Measurements from ENCODE around the gene HDAC7. TPM values are rescaled to one million over a fixed set of nuclear protein-coding genes. Genes with fewer than 3 reads are reported as not detected.

Gene HDAC7
- total RNA-seq, 1 donor from 2014 or later: 7.1 TPM

- FAIRE-seq (peak; percentile 47), DNase-seq (ENCODE audit: low read depth) (no peak)
- Histone ChIP-seq H3K4me3 (ENCODE audit: low read depth, low read length) (no peak overlapping the region), H3K27me3 (ENCODE audit: control insufficient read depth, insufficient read depth, low read length) (no peaks in the 10 kb centered on the region), H3K36me3 (ENCODE audit: control insufficient read depth, insufficient read depth, low read length) (peaks cover 13% of the 10 kb centered on the region)
- peak; percentile 21 for TF ChIP-seq CTCF (IDR thresholded peaks at IDR 0.05; ENCODE audit: insufficient read depth, low read length, severe bottlenecking)
Observed at GRCh38 chr12:47801170-47801903, 18.4 kb downstream of the HDAC7 start.

DNA sequence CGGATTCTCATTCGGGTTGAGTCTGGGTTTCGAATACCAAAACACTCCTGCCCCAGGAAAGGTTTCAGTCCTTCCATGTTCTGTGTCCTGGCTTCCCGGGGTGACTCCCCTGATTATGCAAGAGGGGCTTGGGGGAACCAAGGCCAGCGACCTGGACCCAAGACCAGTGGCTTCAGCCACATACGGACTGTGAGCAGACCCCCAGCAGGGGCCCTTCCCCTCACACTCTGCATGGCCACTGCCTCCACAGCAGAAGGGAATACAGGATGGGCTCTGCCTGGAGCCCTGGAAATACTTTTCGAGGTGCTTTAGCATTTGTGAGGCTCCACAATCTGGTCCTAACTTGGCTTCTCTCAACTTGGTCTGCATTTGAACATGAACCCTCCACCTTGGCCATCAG, 19.1 kb downstream of the HDAC7 start:
- FAIRE-seq: no peak
- H3K36me3 ChIP-seq (ENCODE audit: control insufficient read depth, insufficient read depth, low read length): peaks cover 15% of the 10 kb centered on the region
- H3K27me3 ChIP-seq (ENCODE audit: control insufficient read depth, insufficient read depth, low read length): no peaks in the 10 kb centered on the region
- no peak overlapping the region for H3K4me3 ChIP-seq (ENCODE audit: low read depth, low read length)
- no peak for TF ChIP-seq CTCF (IDR thresholded peaks at IDR 0.05; ENCODE audit: insufficient read depth, low read length, severe bottlenecking)
- DNase-seq (ENCODE audit: low read depth): no peak

- no peaks in the 10 kb centered on the region for H3K27me3 ChIP-seq (ENCODE audit: control insufficient read depth, insufficient read depth, low read length)
- no peak for TF ChIP-seq CTCF (IDR thresholded peaks at IDR 0.05; ENCODE audit: insufficient read depth, low read length, severe bottlenecking)
- peaks cover 19% of the 10 kb centered on the region for H3K36me3 ChIP-seq (ENCODE audit: control insufficient read depth, insufficient read depth, low read length)
- no peak for FAIRE-seq
- no peak overlapping the region for H3K4me3 ChIP-seq (ENCODE audit: low read depth, low read length)
- DNase-seq (ENCODE audit: low read depth): no peak
Observed at GRCh38 chr12:47799357-47799955, 20.2 kb downstream of the HDAC7 start.

DNA sequence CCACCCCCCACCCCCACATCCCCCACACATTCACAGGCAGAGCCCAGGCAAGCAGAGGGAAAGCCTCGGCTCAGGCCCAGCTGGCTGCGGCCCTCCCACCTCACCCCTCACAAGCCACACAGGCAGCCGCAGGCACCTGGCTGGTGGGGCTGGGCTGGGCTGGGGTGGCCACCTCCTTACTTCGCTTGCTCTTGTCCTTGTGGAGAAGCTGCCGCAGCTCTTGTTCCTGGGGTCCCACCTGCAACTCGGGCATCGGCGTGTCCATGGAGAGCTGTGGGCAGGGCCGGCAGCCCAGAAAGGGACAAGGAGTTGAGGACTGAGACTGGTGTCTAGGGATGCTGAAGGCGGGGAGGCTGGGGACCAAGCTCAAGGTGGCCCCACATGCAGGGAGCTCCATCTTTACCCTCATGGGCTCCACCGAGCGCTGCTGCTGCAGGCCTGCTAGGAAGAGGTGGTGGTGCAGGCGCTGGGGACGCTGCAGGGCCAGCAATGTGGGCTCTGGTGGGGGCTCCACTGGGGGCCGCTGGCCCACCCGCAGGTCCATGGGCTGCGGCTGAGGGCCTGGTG, 21.2 kb downstream of the HDAC7 start:
- H3K4me3 ChIP-seq (ENCODE audit: low read depth, low read length): no peak overlapping the region
- DNase-seq (ENCODE audit: low read depth): no peak
- FAIRE-seq: no peak
- TF ChIP-seq CTCF (IDR thresholded peaks at IDR 0.05; ENCODE audit: insufficient read depth, low read length, severe bottlenecking): no peak
- no peaks in the 10 kb centered on the region for H3K27me3 ChIP-seq (ENCODE audit: control insufficient read depth, insufficient read depth, low read length)
- H3K36me3 ChIP-seq (ENCODE audit: control insufficient read depth, insufficient read depth, low read length): peaks cover 23% of the 10 kb centered on the region

DNA sequence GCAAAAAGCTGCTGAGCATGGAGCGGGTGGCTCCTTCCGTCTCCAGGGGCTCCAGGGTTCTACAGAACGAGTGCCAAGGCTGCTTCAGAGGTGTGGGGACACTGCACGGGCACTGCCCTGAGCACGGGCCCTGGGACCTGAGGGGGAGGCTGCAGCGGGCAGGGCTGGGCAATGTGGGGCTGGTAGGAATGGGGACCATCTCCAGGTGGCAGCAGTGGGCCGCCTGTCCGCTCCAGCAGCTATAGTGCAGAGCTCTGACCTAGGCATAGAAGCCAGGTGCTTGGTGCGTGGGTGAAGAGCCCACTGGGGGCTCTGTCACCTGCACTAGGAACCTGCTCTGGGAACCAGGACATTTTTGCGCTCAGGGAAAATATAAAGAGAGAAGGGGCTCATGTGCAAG, 22.3 kb downstream of the HDAC7 start:
- peaks cover 27% of the 10 kb centered on the region for H3K36me3 ChIP-seq (ENCODE audit: control insufficient read depth, insufficient read depth, low read length)
- no peak for DNase-seq (ENCODE audit: low read depth)
- H3K4me3 ChIP-seq (ENCODE audit: low read depth, low read length): no peak overlapping the region
- no peak for FAIRE-seq
- peak; percentile 52 for TF ChIP-seq CTCF (IDR thresholded peaks at IDR 0.05; ENCODE audit: insufficient read depth, low read length, severe bottlenecking)
- no peaks in the 10 kb centered on the region for H3K27me3 ChIP-seq (ENCODE audit: control insufficient read depth, insufficient read depth, low read length)
